C1 segment of cervical spinal cord (tissue), 14 donors: ENCODE results near the gene YEATS2.
"Not testable (repeated sequence)": the region's sequence is repeated elsewhere in the genome, so short reads cannot be mapped to it uniquely, and the experiment has no call there.

Experiments
- DNase-seq, 14 donors: peaks; one replicate each; lab custom pipeline; 2025; lab: John Stamatoyannopoulos, UW

YEATS2 gene

GRCh38 chr3:183775781-183776180 is 78.2 kb downstream of the YEATS2 start:
- DNase-seq: no peak

- not testable (repeated sequence) for DNase-seq
Observed at GRCh38 chr3:183776451-183776850, 78.9 kb downstream of the YEATS2 start.

GRCh38 chr3:183777016-183777618 is 79.5 kb downstream of the YEATS2 start:
- DNase-seq: no peak

- no peak for DNase-seq
Observed at GRCh38 chr3:183779896-183780465, 82.4 kb downstream of the YEATS2 start.

- DNase-seq: no peak
Observed at GRCh38 chr3:183781246-183781645, 83.6 kb downstream of the YEATS2 start.

GRCh38 chr3:183782576-183783276 is 85.1 kb downstream of the YEATS2 start:
- no peak for DNase-seq

GRCh38 chr3:183784503-183784902 is 86.9 kb downstream of the YEATS2 start:
- DNase-seq: not testable (repeated sequence)

- no peak for DNase-seq
Observed at GRCh38 chr3:183789826-183790225, 92.2 kb downstream of the YEATS2 start.

- DNase-seq: no peak
Observed at GRCh38 chr3:183790700-183791099, 93.1 kb downstream of the YEATS2 start.

- DNase-seq: no peak
Observed at GRCh38 chr3:183792976-183793375, 95.4 kb downstream of the YEATS2 start.

GRCh38 chr3:183794452-183794851 is 96.9 kb downstream of the YEATS2 start:
- DNase-seq: no peak

GRCh38 chr3:183796372-183796771 is 98.8 kb downstream of the YEATS2 start:
- no peak for DNase-seq

- DNase-seq: no peak
Observed at GRCh38 chr3:183797996-183798395, 100.4 kb downstream of the YEATS2 start.

GRCh38 chr3:183799461-183799860 is 101.9 kb downstream of the YEATS2 start:
- DNase-seq: peak in 1 of 14 donors; percentile 18

- DNase-seq: peak in 12 of 14 donors; percentile 9 to 83 (median 70)
Observed at GRCh38 chr3:183800243-183800863, 102.8 kb downstream of the YEATS2 start.

- DNase-seq: no peak
Observed at GRCh38 chr3:183801601-183802000, 104.0 kb downstream of the YEATS2 start.

GRCh38 chr3:183802989-183803388 is 105.4 kb downstream of the YEATS2 start:
- DNase-seq: peak in 1 of 14 donors; percentile 27

- no peak for DNase-seq
Observed at GRCh38 chr3:183807209-183807728, 109.7 kb downstream of the YEATS2 start.

GRCh38 chr3:183807881-183808280 is 110.3 kb downstream of the YEATS2 start:
- no peak for DNase-seq

- DNase-seq: no peak
Observed at GRCh38 chr3:183808355-183808754, 110.8 kb downstream of the YEATS2 start.

- DNase-seq: no peak
Observed at GRCh38 chr3:183809270-183809669, 111.7 kb downstream of the YEATS2 start.
